ENCODE data around the gene CITED4.

CITED4 gene

GRCh38 chr1:40829631-40830245 lies 32.4 kb downstream of the CITED4 start:
- H3K27me3 ChIP-seq (ENCODE audit: insufficient read depth, low read depth, severe bottlenecking), result no peaks in the 10 kb centered on the region
- H3K27ac ChIP-seq, result no peak overlapping the region
- H3K4me3 ChIP-seq (ENCODE audit: low read depth, low read length), result no peak overlapping the region
- no peak for DNase-seq
- no peaks in the 10 kb centered on the region for H3K36me3 ChIP-seq
- no peak for TF ChIP-seq CTCF (IDR thresholded peaks at IDR 0.05; ENCODE audit: low read depth, low read length)
- no peaks in the 10 kb centered on the region for H3K9me3 ChIP-seq (ENCODE audit: severe bottlenecking)

GRCh38 chr1:40825996-40826395 lies 36.2 kb downstream of the CITED4 start:
- H3K27ac ChIP-seq, result no peak overlapping the region
- TF ChIP-seq CTCF (IDR thresholded peaks at IDR 0.05; ENCODE audit: low read depth, low read length), result no peak
- H3K4me3 ChIP-seq (ENCODE audit: low read depth, low read length), result no peak overlapping the region
- H3K9me3 ChIP-seq (ENCODE audit: severe bottlenecking), result no peaks in the 10 kb centered on the region
- DNase-seq, result no peak
- H3K36me3 ChIP-seq, result no peaks in the 10 kb centered on the region
- H3K27me3 ChIP-seq (ENCODE audit: insufficient read depth, low read depth, severe bottlenecking), result no peaks in the 10 kb centered on the region

GRCh38 chr1:40825435-40825788 lies 36.8 kb downstream of the CITED4 start:
- no peaks in the 10 kb centered on the region for H3K36me3 ChIP-seq
- no peaks in the 10 kb centered on the region for H3K27me3 ChIP-seq (ENCODE audit: insufficient read depth, low read depth, severe bottlenecking)
- TF ChIP-seq CTCF (IDR thresholded peaks at IDR 0.05; ENCODE audit: low read depth, low read length), result no peak
- no peak for DNase-seq
- no peak overlapping the region for H3K27ac ChIP-seq
- H3K9me3 ChIP-seq (ENCODE audit: severe bottlenecking), result no peaks in the 10 kb centered on the region
- no peak overlapping the region for H3K4me3 ChIP-seq (ENCODE audit: low read depth, low read length)

GRCh38 chr1:40824591-40825434 lies 37.4 kb downstream of the CITED4 start:
- no peak for TF ChIP-seq CTCF (IDR thresholded peaks at IDR 0.05; ENCODE audit: low read depth, low read length)
- no peaks in the 10 kb centered on the region for H3K27me3 ChIP-seq (ENCODE audit: insufficient read depth, low read depth, severe bottlenecking)
- no peaks in the 10 kb centered on the region for H3K9me3 ChIP-seq (ENCODE audit: severe bottlenecking)
- no peaks in the 10 kb centered on the region for H3K36me3 ChIP-seq
- no peak for DNase-seq
- no peak overlapping the region for H3K4me3 ChIP-seq (ENCODE audit: low read depth, low read length)
- no peak overlapping the region for H3K27ac ChIP-seq

GRCh38 chr1:40823983-40824382 lies 38.2 kb downstream of the CITED4 start:
- Histone ChIP-seq H3K9me3 (ENCODE audit: severe bottlenecking) (no peaks in the 10 kb centered on the region), H3K36me3 (no peaks in the 10 kb centered on the region), H3K27me3 (ENCODE audit: insufficient read depth, low read depth, severe bottlenecking) (no peaks in the 10 kb centered on the region), H3K27ac (no peak overlapping the region), H3K4me3 (ENCODE audit: low read depth, low read length) (no peak overlapping the region)
- DNase-seq, result no peak
- no peak for TF ChIP-seq CTCF (IDR thresholded peaks at IDR 0.05; ENCODE audit: low read depth, low read length)

Data from WERI-Rb-1 (cell line).